SU-DHL-6 (cell line): ENCODE measurements around the gene MIER3.

Source experiments
- H2AFZ ChIP-seq: fragments of 200-600 bp; sonication (generic); 2 replicates; pipeline ENCODE4 v1.6.1; 2014; ENCODE audit warnings: low read depth, mild to moderate bottlenecking, moderate library complexity, mixed read lengths, antibody characterized with exemption, low read length; ENCODE audit not compliant: severe bottlenecking
- H3F3A ChIP-seq: fragments of 200-600 bp; shearing (Covaris generic); 2 replicates; pipeline ENCODE4 v1.6.0; 2016; ENCODE audit warnings: antibody characterized with exemption, mild to moderate bottlenecking; ENCODE audit not compliant: insufficient read depth
- H3K27ac ChIP-seq: fragments of 200-600 bp; sonication (generic); 2 replicates; pipeline ENCODE4 v1.5.1; 2016; ENCODE audit warnings: low read depth, mild to moderate bottlenecking, low read length, moderate library complexity, mixed read lengths
- H3K27me3 ChIP-seq: fragments of 200-600 bp; sonication (generic), shearing (Covaris generic); 2 replicates; pipeline ENCODE4 v1.6.0; 2014; ENCODE audit warnings: mild to moderate bottlenecking, low read length
- H3K36me3 ChIP-seq: fragments of 200-600 bp; sonication (generic); 2 replicates; pipeline ENCODE4 v1.6.1; 2014; ENCODE audit warnings: mild to moderate bottlenecking, low read length, mixed read lengths
- H3K4me2 ChIP-seq: fragments of 300-600, 200-600 bp; shearing (Covaris generic), sonication (generic); 2 replicates; pipeline ENCODE4 v1.6.0; 2014; ENCODE audit warnings: low read length, low read depth, mild to moderate bottlenecking; ENCODE audit not compliant: poor library complexity, severe bottlenecking
- H3K4me3 ChIP-seq: fragments of 200-600 bp; sonication (generic); 2 replicates; pipeline ENCODE4 v1.5.1; 2014; ENCODE audit warnings: antibody characterized with exemption, low read length, mild to moderate bottlenecking, mixed read lengths; ENCODE audit not compliant: insufficient read depth, poor library complexity, severe bottlenecking
- H3K79me2 ChIP-seq: fragments of 200-600 bp; sonication (generic); 2 replicates; pipeline ENCODE4 v1.6.1; 2014; ENCODE audit warnings: mild to moderate bottlenecking, low read length, moderate library complexity; ENCODE audit not compliant: insufficient read depth
- H3K9ac ChIP-seq: fragments of 200-600 bp; sonication (generic); 2 replicates; pipeline ENCODE4 v1.7.0; 2014; ENCODE audit warnings: mild to moderate bottlenecking, low read length
- H3K9me2 ChIP-seq: fragments of 200-600 bp; sonication (generic); replicated peaks from 2 replicates; pipeline ENCODE4 v1.6.1; 2014; ENCODE audit warnings: low read length; ENCODE audit not compliant: insufficient read depth
- H3K9me3 ChIP-seq: fragments of 200-600 bp; sonication (generic); 2 replicates; pipeline ENCODE4 v1.6.1; 2014; ENCODE audit warnings: low read length, mixed read lengths; ENCODE audit not compliant: insufficient read depth
- H4K20me1 ChIP-seq: fragments of 200-600 bp; sonication (generic); 2 replicates; pipeline ENCODE4 v1.6.1; 2014; ENCODE audit warnings: low read depth, mild to moderate bottlenecking, antibody characterized with exemption, low read length, moderate library complexity, mixed read lengths
- CTCF ChIP-seq: fragments of 200-600 bp; sonication (generic); IDR thresholded peaks from one replicate; pipeline ENCODE4 v1.5.1; 2017; ENCODE audit warnings: antibody characterized with exemption, mild to moderate bottlenecking, low read length, moderate library complexity; ENCODE audit not compliant: insufficient read depth, poor library complexity, severe bottlenecking
- EZH2phosphoT487 ChIP-seq: fragments of 200-600 bp; sonication (generic), shearing (Covaris generic); conservative IDR thresholded peaks from 2 replicates; pipeline ENCODE4 v1.6.1; 2018; ENCODE audit warnings: mild to moderate bottlenecking, antibody characterized with exemption, low read length, moderate library complexity, mixed read lengths

MIER3 gene

GRCh38 chr5:56919942-56920662 lies 31.8 kb downstream of the MIER3 start:
- no peaks in the 10 kb centered on the region for H4K20me1 ChIP-seq
- no peak overlapping the region for H3K4me3 ChIP-seq
- no peaks in the 10 kb centered on the region for H3K9me2 ChIP-seq
- H3K4me2 ChIP-seq, result no peak overlapping the region
- no peaks in the 10 kb centered on the region for H3K79me2 ChIP-seq
- no peaks in the 10 kb centered on the region for H3K9me3 ChIP-seq
- H3K36me3 ChIP-seq, result peaks cover 24% of the 10 kb centered on the region
- TF ChIP-seq EZH2phosphoT487 (no peak), CTCF (no peak)
- H3F3A ChIP-seq, result no peaks in the 10 kb centered on the region
- H3K27ac ChIP-seq, result no peak overlapping the region
- H2AFZ ChIP-seq, result no peak overlapping the region
- no peaks in the 10 kb centered on the region for H3K27me3 ChIP-seq
- no peak overlapping the region for H3K9ac ChIP-seq

- H3K4me2 ChIP-seq, result no peak overlapping the region
- no peaks in the 10 kb centered on the region for H4K20me1 ChIP-seq
- no peaks in the 10 kb centered on the region for H3K27me3 ChIP-seq
- H3K79me2 ChIP-seq, result no peaks in the 10 kb centered on the region
- no peak overlapping the region for H3K4me3 ChIP-seq
- H3F3A ChIP-seq, result no peaks in the 10 kb centered on the region
- H3K27ac ChIP-seq, result no peak overlapping the region
- no peak overlapping the region for H2AFZ ChIP-seq
- H3K36me3 ChIP-seq, result peaks cover 19% of the 10 kb centered on the region
- TF ChIP-seq EZH2phosphoT487 (no peak), CTCF (no peak)
- no peaks in the 10 kb centered on the region for H3K9me2 ChIP-seq
- no peak overlapping the region for H3K9ac ChIP-seq
- H3K9me3 ChIP-seq, result no peaks in the 10 kb centered on the region
Observed at GRCh38 chr5:56918054-56918453, 33.9 kb downstream of the MIER3 start.

- Histone ChIP-seq H3K9ac (no peak overlapping the region), H2AFZ (no peak overlapping the region), H3K27ac (no peak overlapping the region), H3K79me2 (no peaks in the 10 kb centered on the region), H3K9me2 (no peaks in the 10 kb centered on the region), H3K27me3 (no peaks in the 10 kb centered on the region), H3K9me3 (no peaks in the 10 kb centered on the region), H4K20me1 (no peaks in the 10 kb centered on the region), H3K4me2 (no peak overlapping the region), H3K4me3 (no peak overlapping the region), H3K36me3 (peaks cover 16% of the 10 kb centered on the region), H3F3A (no peaks in the 10 kb centered on the region)
- no peak for TF ChIP-seq EZH2phosphoT487
- no peak for TF ChIP-seq CTCF
Observed at GRCh38 chr5:56917534-56917933, 34.4 kb downstream of the MIER3 start.
